Fibroblast of villous mesenchyme (primary cell): ENCODE measurements around the gene RASD1. TPM values are rescaled to one million over a fixed set of nuclear protein-coding genes. Genes with fewer than 3 reads are reported as not detected.

Experiments used
- DNase-seq: peaks from one replicate; pipeline ENCODE4 v3.0.0-alpha.2; 2010; ENCODE audit warnings: low read depth
- H3K4me3 ChIP-seq: 2 replicates; pipeline ENCODE4 v1.5.1; 2011; ENCODE audit warnings: low read depth, mild to moderate bottlenecking, low read length
- total RNA-seq: library from RNA; depleted of rRNA; stranded (reverse); fragments of >200 nt; gene quantifications from 2 replicates; pipeline ENCODE4 v1.2.3, GENCODE V29; 2012
- TF ChIP-seq, protein P1 (sequence below): IDR thresholded peaks from 2 replicates; pipeline ENCODE4 v1.5.1; 2012; ENCODE audit warnings: low read depth, mild to moderate bottlenecking, low read length; ENCODE audit not compliant: insufficient read depth

RASD1 gene
- total RNA-seq, 1 donor = 0.86 TPM

DNA sequence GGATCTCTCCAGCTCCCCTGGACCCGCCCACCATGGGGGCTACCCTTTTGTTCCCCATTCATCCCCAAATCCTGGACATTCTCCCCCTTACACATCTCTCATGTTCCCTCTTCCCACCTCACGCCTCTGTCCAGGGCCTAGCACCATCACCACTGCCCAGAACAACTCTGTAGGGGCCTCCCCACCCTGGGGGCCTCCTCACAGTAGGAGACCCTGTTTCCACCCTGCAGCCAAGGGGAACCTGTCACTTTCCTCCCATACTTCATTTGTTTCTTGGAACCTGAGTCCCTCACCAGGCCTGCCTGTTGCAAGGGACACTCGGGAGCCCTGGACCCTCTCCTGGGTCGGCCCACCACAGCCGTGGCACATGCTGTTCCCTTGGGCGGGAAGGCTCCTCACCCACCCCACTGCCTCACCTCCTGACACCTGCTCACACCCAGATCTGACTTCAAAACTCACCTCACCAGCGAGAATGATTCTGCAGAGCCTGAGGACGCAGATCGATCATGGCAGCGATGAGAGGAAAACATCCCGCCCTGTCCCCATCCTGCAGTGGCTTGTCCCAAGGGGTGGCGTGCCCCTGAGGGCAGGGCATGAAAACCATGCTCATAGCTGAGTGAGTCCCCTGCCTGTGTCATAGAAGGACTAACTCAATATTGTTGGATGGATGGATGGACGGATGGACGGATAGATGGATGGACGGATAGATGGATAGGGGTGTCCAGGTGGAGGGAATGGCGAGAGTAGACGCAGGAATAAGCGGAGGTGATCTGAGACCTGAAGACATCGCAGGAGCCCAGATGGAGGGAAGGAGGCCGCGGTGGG, 6.8 kb upstream of the RASD1 start:
- TF ChIP-seq, protein P1, sequence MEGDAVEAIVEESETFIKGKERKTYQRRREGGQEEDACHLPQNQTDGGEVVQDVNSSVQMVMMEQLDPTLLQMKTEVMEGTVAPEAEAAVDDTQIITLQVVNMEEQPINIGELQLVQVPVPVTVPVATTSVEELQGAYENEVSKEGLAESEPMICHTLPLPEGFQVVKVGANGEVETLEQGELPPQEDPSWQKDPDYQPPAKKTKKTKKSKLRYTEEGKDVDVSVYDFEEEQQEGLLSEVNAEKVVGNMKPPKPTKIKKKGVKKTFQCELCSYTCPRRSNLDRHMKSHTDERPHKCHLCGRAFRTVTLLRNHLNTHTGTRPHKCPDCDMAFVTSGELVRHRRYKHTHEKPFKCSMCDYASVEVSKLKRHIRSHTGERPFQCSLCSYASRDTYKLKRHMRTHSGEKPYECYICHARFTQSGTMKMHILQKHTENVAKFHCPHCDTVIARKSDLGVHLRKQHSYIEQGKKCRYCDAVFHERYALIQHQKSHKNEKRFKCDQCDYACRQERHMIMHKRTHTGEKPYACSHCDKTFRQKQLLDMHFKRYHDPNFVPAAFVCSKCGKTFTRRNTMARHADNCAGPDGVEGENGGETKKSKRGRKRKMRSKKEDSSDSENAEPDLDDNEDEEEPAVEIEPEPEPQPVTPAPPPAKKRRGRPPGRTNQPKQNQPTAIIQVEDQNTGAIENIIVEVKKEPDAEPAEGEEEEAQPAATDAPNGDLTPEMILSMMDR = no peak
- DNase-seq = no peak
- H3K4me3 ChIP-seq = no peak overlapping the region

DNA sequence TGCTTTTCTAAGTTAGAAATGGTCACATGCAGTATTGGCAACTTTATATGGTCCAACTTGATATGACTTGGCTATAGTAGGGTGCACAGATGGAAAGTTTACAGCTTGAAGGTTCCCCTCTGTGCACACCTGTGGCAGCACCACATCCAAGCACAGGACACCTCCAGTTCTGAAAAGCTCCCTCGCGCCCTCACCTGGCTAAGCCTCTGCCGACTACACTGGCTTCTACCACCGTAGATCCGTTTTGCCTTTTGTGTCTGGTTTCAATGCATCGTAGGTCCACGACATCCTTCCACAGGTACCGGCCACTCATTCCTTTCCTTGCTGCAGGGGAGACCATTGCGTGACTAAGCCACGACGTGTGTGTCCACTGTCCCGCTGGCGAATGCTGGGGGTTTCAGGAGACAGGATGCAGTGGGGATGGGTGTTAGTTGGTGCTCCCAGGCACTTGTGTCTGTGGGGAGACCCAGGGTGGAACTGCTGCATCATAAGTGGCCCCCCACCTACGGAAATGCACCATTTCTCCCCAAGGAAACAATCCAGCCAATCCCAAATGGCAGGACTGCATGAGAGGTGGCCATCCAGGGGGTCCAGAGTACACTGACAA, 4.9 kb upstream of the RASD1 start:
- no peak overlapping the region for H3K4me3 ChIP-seq
- TF ChIP-seq, protein P1 = no peak
- DNase-seq = no peak

DNA sequence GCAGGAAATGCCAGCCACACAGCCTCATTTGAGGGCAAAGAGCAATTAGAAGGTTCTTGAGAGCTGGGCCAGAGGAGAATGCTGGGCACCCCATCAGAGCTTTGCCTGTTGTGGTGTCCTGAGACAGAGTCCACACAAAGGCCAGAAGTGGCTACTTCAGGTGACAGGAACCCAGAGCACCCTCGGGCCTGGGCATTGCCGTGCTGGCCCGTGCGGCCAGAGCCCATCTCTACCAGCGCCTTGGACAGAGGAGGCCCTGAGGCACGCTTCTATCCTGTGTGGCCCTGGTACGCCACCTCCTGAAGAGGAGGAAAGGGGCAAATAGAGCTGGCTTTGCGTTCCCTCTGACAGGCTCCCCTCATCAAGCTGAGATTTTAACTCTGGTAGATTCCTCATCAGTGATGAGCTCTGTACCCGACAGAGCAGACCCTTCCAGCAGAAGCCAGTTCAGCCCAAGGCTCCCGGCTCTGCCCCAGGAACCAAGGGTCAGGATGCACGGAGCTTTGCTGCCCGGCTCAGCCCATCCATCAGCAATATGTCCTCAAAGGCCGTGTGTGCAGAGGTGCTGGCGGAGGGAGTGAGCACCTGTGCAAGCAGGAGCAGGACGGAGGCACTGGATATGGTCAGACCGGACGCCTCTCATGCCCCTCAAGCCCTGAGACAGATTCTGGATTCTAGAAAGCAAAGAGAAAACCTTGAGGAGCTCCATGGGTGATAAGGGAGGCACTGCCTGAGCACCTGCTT, 3.4 kb upstream of the RASD1 start:
- no peak for DNase-seq
- TF ChIP-seq, protein P1 = no peak
- H3K4me3 ChIP-seq = no peak overlapping the region

DNA sequence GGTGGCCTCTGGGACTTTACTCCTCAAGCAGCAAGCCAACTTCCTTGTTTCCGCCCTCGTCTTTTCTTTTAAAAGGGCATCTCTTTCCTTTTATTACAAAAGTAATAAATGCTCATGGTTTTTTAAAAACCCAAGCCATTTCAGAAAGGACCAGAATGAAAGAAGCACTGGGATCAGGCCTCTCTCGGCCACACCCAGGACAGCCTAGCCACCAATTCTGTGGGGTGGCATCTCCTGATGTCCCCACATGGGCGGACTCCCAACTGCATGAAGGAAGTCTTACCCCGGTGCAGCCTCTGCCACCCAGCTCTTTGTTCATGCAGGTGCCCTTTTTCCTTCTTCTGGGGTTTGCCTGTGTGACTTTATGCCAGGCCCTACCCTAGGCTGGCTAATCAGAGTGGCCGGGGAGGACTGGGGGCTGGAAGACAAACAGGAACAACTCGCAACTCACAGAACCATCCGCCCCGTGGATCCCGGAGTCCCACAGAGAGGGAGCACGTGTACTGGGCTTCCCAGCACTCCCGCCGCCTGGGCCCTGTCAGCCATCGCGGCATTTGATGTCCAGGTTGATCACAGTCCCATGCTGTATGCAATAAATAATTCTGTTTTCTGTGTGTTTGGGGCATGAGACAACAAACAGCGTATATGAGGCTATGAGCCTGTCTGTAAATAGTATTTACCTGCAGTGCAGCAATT, 2.6 kb upstream of the RASD1 start:
- H3K4me3 ChIP-seq = no peak overlapping the region
- TF ChIP-seq, protein P1 = no peak
- DNase-seq = no peak

DNA sequence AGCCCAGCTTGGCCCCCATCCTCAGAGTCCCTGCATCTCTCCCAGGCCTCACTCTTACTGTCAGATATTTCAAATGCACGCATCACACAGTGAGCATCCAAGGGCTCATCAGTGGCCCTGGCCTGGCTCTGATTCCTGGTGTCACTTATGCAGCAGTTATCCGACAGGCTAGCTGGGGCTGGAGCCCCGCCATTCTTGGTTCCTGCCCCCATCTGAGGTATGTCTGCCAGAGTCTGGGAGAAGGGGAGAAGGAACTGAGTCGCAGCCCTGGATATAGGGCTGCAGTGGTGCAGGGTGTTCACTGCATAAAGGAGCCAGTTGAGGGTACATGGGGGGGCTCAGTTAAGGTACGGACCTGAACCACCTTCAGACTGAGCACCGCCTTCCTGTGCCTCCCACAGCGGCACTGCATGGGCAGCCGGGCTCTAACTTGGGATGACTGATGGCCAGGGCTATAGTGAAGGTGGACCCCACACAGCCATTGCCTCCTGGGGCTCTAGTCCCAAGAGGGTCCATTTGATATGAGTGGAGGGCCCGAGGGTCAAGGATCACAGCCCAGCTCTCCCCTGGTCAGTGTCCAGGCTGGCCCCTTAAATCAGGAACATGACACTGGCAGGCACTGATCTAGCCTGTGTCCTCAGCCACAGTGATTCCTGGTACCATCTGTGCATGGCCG, 1.8 kb upstream of the RASD1 start:
- no peak for DNase-seq
- H3K4me3 ChIP-seq = no peak overlapping the region
- TF ChIP-seq, protein P1 = no peak
